ENCODE measurements around the gene OSGIN1.

OSGIN1 gene

DNA sequence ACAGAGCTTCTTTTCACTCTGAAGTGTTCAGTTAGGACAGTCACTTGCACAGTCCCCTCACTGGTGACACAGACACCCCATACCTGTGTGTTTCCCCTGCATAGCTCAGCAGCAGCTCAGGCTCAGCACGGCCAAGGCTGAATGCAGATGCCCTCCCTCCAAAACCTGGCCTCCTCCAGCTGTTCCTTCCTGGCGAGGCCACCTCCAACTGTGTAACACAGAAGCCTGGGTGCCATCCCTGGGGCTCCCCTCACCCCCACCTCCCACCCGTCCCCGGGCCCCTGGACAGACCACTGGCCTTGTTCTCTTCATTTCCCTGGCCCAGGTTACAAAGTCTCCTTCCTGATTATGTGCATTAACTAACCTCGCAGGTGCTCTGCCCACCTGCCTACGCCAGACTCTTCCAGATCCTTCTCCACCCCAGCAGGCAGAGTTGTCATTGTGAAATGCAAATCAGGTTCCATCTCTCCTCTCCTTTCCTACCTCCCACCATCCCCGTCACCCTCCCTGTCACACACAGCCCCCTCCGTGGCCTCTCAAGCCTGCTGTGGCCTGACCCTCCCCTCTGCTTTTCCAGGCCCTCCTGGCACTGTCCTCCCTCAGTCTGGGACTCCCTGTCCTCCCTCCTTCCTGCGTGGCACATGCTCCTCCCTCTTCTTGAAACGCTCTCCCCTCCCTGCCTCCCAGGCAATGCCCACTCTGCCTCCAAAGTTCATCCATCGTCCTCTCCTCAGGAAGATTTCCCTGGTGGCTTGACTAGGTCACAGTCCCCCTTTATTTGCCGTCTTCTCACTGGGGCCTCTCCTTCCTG is 27.7 kb upstream of the OSGIN1 start:
- Histone ChIP-seq H3K4me3 (ENCODE audit: low read depth, low read length) (no peak overlapping the region), H3K9me3 (no peaks in the 10 kb centered on the region; the same call in 1 of the 2 replicates), H3K4me1 (no peaks in the 10 kb centered on the region), H3K36me3 (no peaks in the 10 kb centered on the region), H3K27me3 (peaks cover 11% of the 10 kb centered on the region; the same call in 1 of the 2 replicates)
- no peak for DNase-seq
- TF ChIP-seq, protein P1, sequence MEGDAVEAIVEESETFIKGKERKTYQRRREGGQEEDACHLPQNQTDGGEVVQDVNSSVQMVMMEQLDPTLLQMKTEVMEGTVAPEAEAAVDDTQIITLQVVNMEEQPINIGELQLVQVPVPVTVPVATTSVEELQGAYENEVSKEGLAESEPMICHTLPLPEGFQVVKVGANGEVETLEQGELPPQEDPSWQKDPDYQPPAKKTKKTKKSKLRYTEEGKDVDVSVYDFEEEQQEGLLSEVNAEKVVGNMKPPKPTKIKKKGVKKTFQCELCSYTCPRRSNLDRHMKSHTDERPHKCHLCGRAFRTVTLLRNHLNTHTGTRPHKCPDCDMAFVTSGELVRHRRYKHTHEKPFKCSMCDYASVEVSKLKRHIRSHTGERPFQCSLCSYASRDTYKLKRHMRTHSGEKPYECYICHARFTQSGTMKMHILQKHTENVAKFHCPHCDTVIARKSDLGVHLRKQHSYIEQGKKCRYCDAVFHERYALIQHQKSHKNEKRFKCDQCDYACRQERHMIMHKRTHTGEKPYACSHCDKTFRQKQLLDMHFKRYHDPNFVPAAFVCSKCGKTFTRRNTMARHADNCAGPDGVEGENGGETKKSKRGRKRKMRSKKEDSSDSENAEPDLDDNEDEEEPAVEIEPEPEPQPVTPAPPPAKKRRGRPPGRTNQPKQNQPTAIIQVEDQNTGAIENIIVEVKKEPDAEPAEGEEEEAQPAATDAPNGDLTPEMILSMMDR (IDR thresholded peaks at IDR 0.05; ENCODE audit: low read depth, low read length), result no peak

DNA sequence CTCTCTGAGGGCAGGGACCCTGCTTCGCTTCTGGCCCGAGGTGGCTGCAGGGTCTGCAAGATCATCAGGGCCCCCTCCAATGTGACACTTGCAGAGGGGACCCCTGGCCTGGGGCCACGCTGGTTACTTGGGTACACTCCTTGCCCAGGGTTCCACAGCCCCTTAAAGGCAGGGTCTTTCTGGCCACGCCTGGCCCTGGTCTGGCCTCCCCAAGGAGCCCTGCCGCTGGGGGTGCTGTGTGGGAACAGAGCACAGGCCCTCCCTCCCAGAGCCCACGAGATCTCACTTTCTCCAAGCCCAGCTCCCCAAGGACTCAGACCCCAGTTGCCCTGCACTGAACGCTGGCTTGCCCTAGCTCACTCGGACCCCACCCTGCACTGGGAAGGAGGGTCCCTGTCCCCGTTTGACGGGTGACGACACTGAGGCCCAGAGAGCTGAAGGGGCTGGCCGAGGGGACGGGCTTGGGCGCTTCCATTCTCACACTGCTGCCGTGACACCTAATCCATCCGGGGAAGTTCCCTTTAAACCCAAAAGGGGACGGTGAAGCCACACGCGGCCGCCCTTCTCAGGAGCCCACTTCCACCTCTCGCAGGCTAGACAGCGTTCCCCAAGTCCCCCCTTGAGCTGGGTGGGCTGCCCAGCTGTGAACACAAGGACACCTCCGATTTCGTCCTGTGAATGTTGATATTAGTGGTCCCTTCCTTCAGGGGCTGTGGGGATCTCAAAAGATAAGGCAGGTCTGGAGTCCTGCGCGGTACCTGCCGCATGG is 26.9 kb upstream of the OSGIN1 start:
- Histone ChIP-seq H3K36me3 (no peaks in the 10 kb centered on the region), H3K4me3 (ENCODE audit: low read depth, low read length) (no peak overlapping the region), H3K4me1 (no peaks in the 10 kb centered on the region), H3K27me3 (peaks cover 13% of the 10 kb centered on the region; the same call in 1 of the 2 replicates), H3K9me3 (no peaks in the 10 kb centered on the region)
- DNase-seq, result no peak
- TF ChIP-seq, protein P1 (IDR thresholded peaks at IDR 0.05; ENCODE audit: low read depth, low read length), result no peak

GRCh38 chr16:83926726-83927397 is 26.2 kb upstream of the OSGIN1 start:
- H3K36me3 ChIP-seq, result no peaks in the 10 kb centered on the region
- no peaks in the 10 kb centered on the region for H3K4me1 ChIP-seq
- no peak overlapping the region for H3K4me3 ChIP-seq (ENCODE audit: low read depth, low read length)
- H3K27me3 ChIP-seq, result peaks cover 13% of the 10 kb centered on the region; the same call in 1 of the 2 replicates
- H3K9me3 ChIP-seq, result no peaks in the 10 kb centered on the region
- peak; percentile 70 for DNase-seq
- TF ChIP-seq, protein P1 (IDR thresholded peaks at IDR 0.05; ENCODE audit: low read depth, low read length), result peak; percentile 90

- Histone ChIP-seq H3K27me3 (peaks cover 13% of the 10 kb centered on the region; the same call in 1 of the 2 replicates), H3K4me3 (ENCODE audit: low read depth, low read length) (no peak overlapping the region), H3K9me3 (no peaks in the 10 kb centered on the region), H3K4me1 (no peaks in the 10 kb centered on the region), H3K36me3 (no peaks in the 10 kb centered on the region)
- TF ChIP-seq, protein P1 (IDR thresholded peaks at IDR 0.05; ENCODE audit: low read depth, low read length), result no peak
- no peak for DNase-seq
Measured at GRCh38 chr16:83928341-83929055, 24.5 kb upstream of the OSGIN1 start.

DNA sequence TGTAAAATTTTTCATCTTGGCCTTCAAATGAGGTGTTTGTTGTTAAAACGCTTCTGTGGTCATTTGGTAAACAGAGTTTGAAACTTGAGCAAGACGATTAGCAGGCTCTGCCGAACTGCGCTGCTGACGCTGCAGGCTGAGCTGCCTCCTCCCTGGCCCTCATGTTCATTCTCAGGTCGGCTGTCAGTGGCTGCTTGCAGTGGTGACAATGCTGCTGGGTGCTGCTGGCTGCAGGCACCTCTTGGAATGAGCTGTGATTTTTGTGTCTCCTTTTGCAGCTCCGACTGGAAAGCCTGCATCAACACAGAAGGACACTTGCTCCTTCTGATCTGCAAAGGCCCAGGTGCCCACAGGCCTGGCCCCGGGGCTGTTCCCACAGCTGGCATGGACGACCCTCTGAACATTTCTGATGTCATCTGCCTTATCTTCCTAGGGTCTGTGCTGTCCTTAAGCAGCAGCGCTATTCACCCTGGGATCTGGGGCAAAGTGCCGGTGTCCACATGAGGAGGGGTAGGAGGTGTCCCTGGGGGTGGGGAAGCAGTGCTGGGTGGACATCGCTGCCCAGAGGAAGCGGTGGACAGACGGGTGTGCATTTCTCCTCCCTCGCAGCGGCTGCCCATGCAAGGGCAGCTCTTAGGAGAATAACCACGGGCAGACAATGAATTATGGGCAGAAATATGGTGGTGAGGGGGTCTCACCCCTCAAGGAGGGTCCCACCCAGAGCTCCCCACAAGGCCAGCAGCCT is 23.1 kb upstream of the OSGIN1 start:
- no peak for DNase-seq
- H3K27me3 ChIP-seq, result peaks cover 13% of the 10 kb centered on the region
- TF ChIP-seq, protein P1 (IDR thresholded peaks at IDR 0.05; ENCODE audit: low read depth, low read length), result no peak

More for the DNA sequence above, 23.1 kb upstream of the OSGIN1 start:
- H3K4me3 ChIP-seq (ENCODE audit: low read depth, low read length), result no peak overlapping the region
- H3K4me1 ChIP-seq, result no peaks in the 10 kb centered on the region
- H3K9me3 ChIP-seq, result no peaks in the 10 kb centered on the region
- H3K36me3 ChIP-seq, result no peaks in the 10 kb centered on the region

Measured in BE2C (cell line).